Calu3 (cell line): Measurements from ENCODE around the gene EIF2B2. TPM values are rescaled to one million over a fixed set of nuclear protein-coding genes. Genes with fewer than 3 reads are reported as not detected.
A peak's percentile ranks its signal among the peaks of the same experiment; 100 is the strongest.

Source experiments
- Bru-seq: library from RNA; stranded (reverse); fragments of 400-500 nt; gene quantifications from one replicate; lab custom pipeline; 2021; lab: Mats Ljungman, UMichigan
- BruChase-seq, 2 experiments: library from RNA; stranded (reverse); fragments of 400-500 nt; gene quantifications; one replicate each; lab custom pipeline; 2021; lab: Mats Ljungman, UMichigan
- BruUV-seq: library from RNA; stranded (reverse); fragments of 400-500 nt; replicated peaks from 2 replicates; lab custom pipeline; 2021; lab: Mats Ljungman, UMichigan
- CTCF ChIA-PET: fragments of 300-600 bp; sonication (Branson Sonifier 250); formaldehyde crosslinking; loops from one replicate; lab custom pipeline; 2022; ENCODE audit warnings: antibody characterized with exemption; lab: Charles Lee
- DNase-seq: peaks from one replicate; pipeline ENCODE4 v3.0.0; 2022
- H3K27ac Mint-ChIP-seq: one replicate; pipeline ENCODE4 v1.8.0; 2022; ENCODE audit warnings: mixed read lengths; ENCODE audit not compliant: unreplicated experiment
- H3K27me3 Mint-ChIP-seq: one replicate; pipeline ENCODE4 v1.8.0; 2022; ENCODE audit warnings: mixed read lengths; ENCODE audit not compliant: unreplicated experiment
- H3K36me3 Mint-ChIP-seq: one replicate; pipeline ENCODE4 v1.8.0; 2022; ENCODE audit warnings: mild to moderate bottlenecking, moderate library complexity, mixed read lengths; ENCODE audit not compliant: insufficient read depth, unreplicated experiment
- H3K4me1 Mint-ChIP-seq: one replicate; pipeline ENCODE4 v1.8.0; 2022; ENCODE audit warnings: mild to moderate bottlenecking, low read depth, mixed read lengths; ENCODE audit not compliant: unreplicated experiment
- H3K4me3 Mint-ChIP-seq: one replicate; pipeline ENCODE4 v1.8.0; 2022; ENCODE audit warnings: mild to moderate bottlenecking, low read depth, moderate library complexity, mixed read lengths; ENCODE audit not compliant: unreplicated experiment
- H3K9me3 Mint-ChIP-seq: one replicate; pipeline ENCODE4 v1.8.0; 2022; ENCODE audit warnings: low read depth, mixed read lengths; ENCODE audit not compliant: unreplicated experiment
- CTCF ChIP-seq: fragments of 200-600 bp; IDR thresholded peaks from one replicate; pipeline ENCODE4 v1.8.0; 2022; ENCODE audit warnings: antibody characterized with exemption; ENCODE audit not compliant: unreplicated experiment
- intact Hi-C: fragments of 100-400 bp; cut with micrococcal nuclease; formaldehyde crosslinking; loops from one replicate; pipeline ENCODE4 v1.10.0; 2022; ENCODE audit not compliant: unreplicated experiment
- long read RNA-seq: library from polyadenylated mRNA; stranded (forward); transcript quantifications from one replicate; pipeline ENCODE4 v2.0.0, GENCODE V29; 2022
- total RNA-seq: library from RNA; stranded (reverse); gene quantifications from 2 replicates; pipeline ENCODE4 v1.2.3, GENCODE V29; 2022

The EIF2B2 gene
- 41.2 and 42.9 TPM in 2 replicates for total RNA-seq
- Bru-seq, nascent RNA = percentile 79 among the genes with signal in this experiment
- percentile 75 among the genes with signal in this experiment for BruChase-seq, experiment 1, labeled RNA remaining after a 6-hour chase
- BruChase-seq, experiment 2, labeled RNA remaining after a 2-hour chase = percentile 69 among the genes with signal in this experiment
- long read RNA-seq, full-length matches to known transcripts = 43 of 54 reads
- long read RNA-seq, partial matches to known transcripts = 9 of 54 reads
- long read RNA-seq, other reads (novel, unspliced or antisense) = 2 of 54 reads

- intact Hi-C loops = loop anchor here (1.0 to 5.0 kb wide), 2 partner anchors 60 to 88 kb away; no protein-coding TSS in a partner anchor
- Mint-ChIP-seq H3K27ac (peak within 1 kb of the TSS; percentile 77), H3K36me3 (peaks cover 36% of the 10 kb centered on the region), H3K4me3 (peak within 1 kb of the TSS; percentile 85), H3K27me3 (no peaks in the 10 kb centered on the region), H3K4me1 (peaks cover 28% of the 10 kb centered on the region), H3K9me3 (no peaks in the 10 kb centered on the region)
- CTCF ChIA-PET = interaction anchor here (0.5 to 2.0 kb wide), 5 partner anchors 16 to 657 kb away, joined by 3 to 12 read pairs (median 4); partner anchors contain the start of gene RPS6KL1
- no peak for TF ChIP-seq CTCF
- DNase-seq = peak; percentile 98
- BruUV-seq = TSS peak; percentile 59
Observed at GRCh38 chr14:75002392-75003249, at the start of gene EIF2B2. Gene EIF2B2, plus strand, starts transcription at chr14:75002921. Its CDS starts 70 bp downstream, at chr14:75002991.

GRCh38 chr14:74953686-74954085, 49.0 kb upstream of the EIF2B2 start:
- Mint-ChIP-seq H3K4me3 (no peak overlapping the region), H3K27me3 (peaks cover 15% of the 10 kb centered on the region), H3K9me3 (no peaks in the 10 kb centered on the region), H3K36me3 (peaks cover 7% of the 10 kb centered on the region), H3K27ac (no peak overlapping the region), H3K4me1 (no peaks in the 10 kb centered on the region)
- DNase-seq = no peak
- intact Hi-C loops = no loop called here
- no TSS peak for BruUV-seq
- CTCF ChIA-PET = no interaction called here
- TF ChIP-seq CTCF = no peak

GRCh38 chr14:74954232-74954946, 48.3 kb upstream of the EIF2B2 start:
- intact Hi-C loops = no loop called here
- CTCF ChIA-PET = no interaction called here
- peak overlapping the region; percentile 65 for H3K4me3 Mint-ChIP-seq
- H3K4me1 Mint-ChIP-seq = no peaks in the 10 kb centered on the region
- no peak overlapping the region for H3K27ac Mint-ChIP-seq
- BruUV-seq = no TSS peak
- no peaks in the 10 kb centered on the region for H3K9me3 Mint-ChIP-seq
- H3K27me3 Mint-ChIP-seq = peaks cover 15% of the 10 kb centered on the region
- H3K36me3 Mint-ChIP-seq = peaks cover 7% of the 10 kb centered on the region
- no peak for DNase-seq
- TF ChIP-seq CTCF = no peak

GRCh38 chr14:74954947-74955228, 47.8 kb upstream of the EIF2B2 start:
- intact Hi-C loops = no loop called here
- CTCF ChIA-PET = no interaction called here
- Mint-ChIP-seq H3K4me3 (peak overlapping the region; percentile 65), H3K27ac (no peak overlapping the region), H3K4me1 (no peaks in the 10 kb centered on the region), H3K27me3 (peaks cover 15% of the 10 kb centered on the region), H3K9me3 (no peaks in the 10 kb centered on the region), H3K36me3 (peaks cover 7% of the 10 kb centered on the region)
- BruUV-seq = no TSS peak
- no peak for DNase-seq
- no peak for TF ChIP-seq CTCF
